Trophoblast cell (in vitro differentiated cells and primary cell): ENCODE measurements around the gene TEAD4.

Experiments used
- DNase-seq, 2 donors: peaks; one replicate each; pipeline ENCODE4 v3.0.0-alpha.2; 2016
- H2AFZ ChIP-seq: 2 replicates; pipeline ENCODE4 v1.6.1; 2013; ENCODE audit warnings: low read length, moderate library complexity, mild to moderate bottlenecking; ENCODE audit not compliant: insufficient read depth, poor library complexity
- H2AK5ac ChIP-seq: 2 replicates; pipeline ENCODE4 v1.6.1; 2013; ENCODE audit warnings: mild to moderate bottlenecking, low read length
- H2BK120ac ChIP-seq: 2 replicates; pipeline ENCODE4 v1.6.1; 2013; ENCODE audit warnings: low read length, mild to moderate bottlenecking, moderate library complexity; ENCODE audit not compliant: insufficient read depth, poor library complexity
- H2BK12ac ChIP-seq: 2 replicates; pipeline ENCODE4 v1.6.1; 2013; ENCODE audit warnings: mild to moderate bottlenecking, low read length, moderate library complexity
- H2BK5ac ChIP-seq: 2 replicates; pipeline ENCODE4 v1.6.1; 2013; ENCODE audit warnings: low read length, low read depth, moderate library complexity, mild to moderate bottlenecking; ENCODE audit not compliant: poor library complexity
- H3K14ac ChIP-seq: 2 replicates; pipeline ENCODE4 v1.6.1; 2013; ENCODE audit warnings: mild to moderate bottlenecking, low read length
- H3K18ac ChIP-seq: 2 replicates; pipeline ENCODE4 v1.6.1; 2013; ENCODE audit warnings: mild to moderate bottlenecking, low read length
- H3K23ac ChIP-seq: 2 replicates; pipeline ENCODE4 v1.6.1; 2013; ENCODE audit warnings: low read length
- H3K27ac ChIP-seq: 2 replicates; pipeline ENCODE4 v1.5.1; 2013; ENCODE audit warnings: low read depth, mild to moderate bottlenecking, inconsistent platforms, low read length, moderate library complexity
- H3K27me3 ChIP-seq: 2 replicates; pipeline ENCODE4 v1.6.1; 2013; ENCODE audit warnings: inconsistent platforms, mild to moderate bottlenecking, low read length, moderate library complexity; ENCODE audit not compliant: insufficient read depth
- H3K36me3 ChIP-seq, 2 experiments: 1 replicate in 1 of 2; 2 replicates in 1 of 2; pipeline ENCODE4 v1.6.1; 2013; ENCODE audit warnings: low read length in 2 of 2, mild to moderate bottlenecking in 2 of 2, moderate library complexity in 1 of 2; ENCODE audit not compliant: insufficient read depth in 2 of 2, control insufficient read depth in 1 of 2
- H3K4ac ChIP-seq: 2 replicates; pipeline ENCODE4 v1.6.1; 2013; ENCODE audit warnings: low read depth, mild to moderate bottlenecking, low read length, moderate library complexity
- H3K4me1 ChIP-seq, 2 experiments: 1 replicate in 1 of 2; 2 replicates in 1 of 2; pipeline ENCODE4 v1.6.1; 2013; ENCODE audit warnings: low read length in 2 of 2, mild to moderate bottlenecking in 2 of 2, moderate library complexity in 1 of 2; ENCODE audit not compliant: insufficient read depth in 2 of 2, control insufficient read depth in 1 of 2
- H3K4me2 ChIP-seq: 2 replicates; pipeline ENCODE4 v1.6.1; 2013; ENCODE audit warnings: inconsistent platforms, mild to moderate bottlenecking, low read length, moderate library complexity
- H3K4me3 ChIP-seq: 2 replicates; pipeline ENCODE4 v1.5.1; 2013; ENCODE audit warnings: mild to moderate bottlenecking, low read depth, low read length, inconsistent platforms
- H3K79me1 ChIP-seq: one replicate; pipeline ENCODE4 v1.6.1; 2013; ENCODE audit warnings: low read length
- H3K79me2 ChIP-seq: 2 replicates; pipeline ENCODE4 v1.6.1; 2013; ENCODE audit warnings: low read length, mild to moderate bottlenecking; ENCODE audit not compliant: control insufficient read depth, insufficient read depth, poor library complexity
- H3K9ac ChIP-seq: 2 replicates; pipeline ENCODE4 v1.6.1; 2013; ENCODE audit warnings: mild to moderate bottlenecking, low read length
- H3K9me3 ChIP-seq: 2 replicates; pipeline ENCODE4 v1.6.1; 2013; ENCODE audit warnings: low read depth, mild to moderate bottlenecking, control low read depth, inconsistent platforms, low read length; ENCODE audit not compliant: insufficient read depth
- H4K12ac ChIP-seq: 2 replicates; pipeline ENCODE4 v1.6.1; 2013; ENCODE audit warnings: low read depth, mild to moderate bottlenecking, low read length, moderate library complexity
- H4K8ac ChIP-seq: 2 replicates; pipeline ENCODE4 v1.6.1; 2013; ENCODE audit warnings: low read depth, mild to moderate bottlenecking, low read length, moderate library complexity
- H4K91ac ChIP-seq: one replicate; pipeline ENCODE4 v1.6.1; 2013; ENCODE audit warnings: low read depth, mild to moderate bottlenecking, low read length, moderate library complexity
- WGBS: extraction: QIAGEN DNeasy Blood & Tissue Kit; methylation state at CpG from one replicate; pipeline ENCODE4 v1.1.7; 2013; ENCODE audit warnings: missing lambda C conversion rate; ENCODE audit not compliant: insufficient read length, insufficient coverage; ENCODE audit errors: extremely low coverage; 5-methylcytosine and 5-hydroxymethylcytosine counted together

Gene TEAD4

GRCh38 chr12:3045989-3046388, 86.8 kb downstream of the TEAD4 start:
- Histone ChIP-seq H3K14ac (no peak overlapping the region), H3K18ac (no peak overlapping the region), H4K12ac (no peak overlapping the region), H3K79me2 (no peaks in the 10 kb centered on the region), H2AFZ (no peak overlapping the region), H3K23ac (no peak overlapping the region), H2AK5ac (no peak overlapping the region), H3K4me3 (no peak overlapping the region), H3K4me2 (no peak overlapping the region), H2BK12ac (no peak overlapping the region), H2BK5ac (no peak overlapping the region), H3K9ac (no peak overlapping the region), H4K8ac (no peak overlapping the region), H3K4me1 (no peaks in the 10 kb centered on the region), H2BK120ac (no peak overlapping the region), H3K79me1 (no peaks in the 10 kb centered on the region), H3K9me3 (peaks cover 1% of the 10 kb centered on the region), H3K27ac (no peak overlapping the region), H3K4ac (no peak overlapping the region), H4K91ac (no peak overlapping the region), H3K36me3 (peaks cover 0 to 6% of the 10 kb centered on the region in 2 experiments), H3K27me3 (no peaks in the 10 kb centered on the region)
- no CpG with 5 or more reads among the region's 7 CpGs for WGBS
- no peak for DNase-seq

- Histone ChIP-seq H2BK12ac (no peak overlapping the region), H3K14ac (no peak overlapping the region)
- no CpG with 5 or more reads among the region's 17 CpGs for WGBS
Observed at GRCh38 chr12:3046441-3047200, 87.4 kb downstream of the TEAD4 start.

GRCh38 chr12:3047961-3048360, 88.8 kb downstream of the TEAD4 start:
- Histone ChIP-seq H3K79me1 (no peaks in the 10 kb centered on the region), H3K4me2 (no peak overlapping the region), H4K12ac (no peak overlapping the region), H3K9me3 (peaks cover 1% of the 10 kb centered on the region), H3K18ac (no peak overlapping the region), H2BK120ac (no peak overlapping the region), H3K9ac (no peak overlapping the region), H3K79me2 (no peaks in the 10 kb centered on the region), H3K27ac (no peak overlapping the region), H2AFZ (no peak overlapping the region), H3K4me3 (no peak overlapping the region), H3K36me3 (peaks cover 0 to 2% of the 10 kb centered on the region in 2 experiments), H3K14ac (no peak overlapping the region), H3K4me1 (no peaks in the 10 kb centered on the region), H3K27me3 (no peaks in the 10 kb centered on the region), H3K4ac (no peak overlapping the region), H4K8ac (no peak overlapping the region), H2AK5ac (no peak overlapping the region), H2BK5ac (no peak overlapping the region), H3K23ac (no peak overlapping the region), H2BK12ac (no peak overlapping the region), H4K91ac (no peak overlapping the region)
- DNase-seq = no peak
- WGBS = no CpG with 5 or more reads among the region's 8 CpGs

More at GRCh38 chr12:3046441-3047200, 87.4 kb downstream of the TEAD4 start:
- H4K12ac ChIP-seq = no peak overlapping the region
- H2AK5ac ChIP-seq = no peak overlapping the region
- no peak overlapping the region for H3K27ac ChIP-seq
- H3K9me3 ChIP-seq = peaks cover 1% of the 10 kb centered on the region
- H3K27me3 ChIP-seq = no peaks in the 10 kb centered on the region
- no peak overlapping the region for H3K18ac ChIP-seq
- peak; percentile 36 to 56 for DNase-seq
- no peak overlapping the region for H3K9ac ChIP-seq
- no peak overlapping the region for H2BK5ac ChIP-seq
- peak overlapping the region; percentile 30 for H3K23ac ChIP-seq
- H3K4me1 ChIP-seq = no peaks in the 10 kb centered on the region
- H3K4ac ChIP-seq = no peak overlapping the region
- H3K36me3 ChIP-seq = peaks cover 0 to 2% of the 10 kb centered on the region in 2 experiments
- no peak overlapping the region for H2AFZ ChIP-seq
- no peak overlapping the region for H4K8ac ChIP-seq
- no peak overlapping the region for H4K91ac ChIP-seq
- no peak overlapping the region for H3K4me2 ChIP-seq
- H3K79me1 ChIP-seq = no peaks in the 10 kb centered on the region
- H3K4me3 ChIP-seq = no peak overlapping the region
- H2BK120ac ChIP-seq = no peak overlapping the region
- H3K79me2 ChIP-seq = no peaks in the 10 kb centered on the region

GRCh38 chr12:3048540-3048939, 89.3 kb downstream of the TEAD4 start:
- H3K14ac ChIP-seq = no peak overlapping the region
- no peak overlapping the region for H3K4ac ChIP-seq

More at GRCh38 chr12:3048540-3048939, 89.3 kb downstream of the TEAD4 start:
- no peak overlapping the region for H4K8ac ChIP-seq
- H3K4me1 ChIP-seq = peaks cover 0 to 4% of the 10 kb centered on the region in 2 experiments
- H2BK12ac ChIP-seq = no peak overlapping the region
- no peak overlapping the region for H3K18ac ChIP-seq
- H2AFZ ChIP-seq = no peak overlapping the region
- H3K23ac ChIP-seq = no peak overlapping the region
- H3K79me1 ChIP-seq = no peaks in the 10 kb centered on the region
- H4K91ac ChIP-seq = no peak overlapping the region
- H2BK5ac ChIP-seq = no peak overlapping the region
- H3K4me3 ChIP-seq = no peak overlapping the region
- H3K36me3 ChIP-seq = peaks cover 0 to 2% of the 10 kb centered on the region in 2 experiments
- no peak for DNase-seq
- H3K9me3 ChIP-seq = peaks cover 1% of the 10 kb centered on the region
- H3K79me2 ChIP-seq = no peaks in the 10 kb centered on the region
- H2BK120ac ChIP-seq = no peak overlapping the region
- no peak overlapping the region for H2AK5ac ChIP-seq
- H3K4me2 ChIP-seq = no peak overlapping the region
- no peaks in the 10 kb centered on the region for H3K27me3 ChIP-seq
- no CpG with 5 or more reads among the region's 4 CpGs for whole genome bisulfite sequencing
- H3K27ac ChIP-seq = no peak overlapping the region
- no peak overlapping the region for H4K12ac ChIP-seq
- H3K9ac ChIP-seq = no peak overlapping the region
